Measurements from ENCODE around the gene CLMN.
"Not testable (repeated sequence)": the region's sequence is repeated elsewhere in the genome, so short reads cannot be mapped to it uniquely, and the experiment has no call there.

CLMN gene

GRCh38 chr14:95192311-95192710 lies 127.4 kb downstream of the CLMN start:
- no peak for DNase-seq (ENCODE audit: low spot score)

- DNase-seq (ENCODE audit: low spot score): no peak
Measured at GRCh38 chr14:95191445-95192199, 128.1 kb downstream of the CLMN start.

- no peak for DNase-seq (ENCODE audit: low spot score)
Measured at GRCh38 chr14:95190857-95191256, 128.9 kb downstream of the CLMN start.

- no peak for DNase-seq (ENCODE audit: low spot score)
Measured at GRCh38 chr14:95190346-95190840, 129.3 kb downstream of the CLMN start.

- DNase-seq (ENCODE audit: low spot score): no peak
Measured at GRCh38 chr14:95189367-95190132, 130.2 kb downstream of the CLMN start.

GRCh38 chr14:95188380-95188779 lies 131.3 kb downstream of the CLMN start:
- DNase-seq (ENCODE audit: low spot score): no peak

GRCh38 chr14:95185767-95186392 lies 133.8 kb downstream of the CLMN start:
- DNase-seq (ENCODE audit: low spot score): no peak

GRCh38 chr14:95185033-95185766 lies 134.5 kb downstream of the CLMN start:
- no peak for DNase-seq (ENCODE audit: low spot score)

GRCh38 chr14:95184413-95184790 lies 135.3 kb downstream of the CLMN start:
- DNase-seq (ENCODE audit: low spot score): no peak

- DNase-seq (ENCODE audit: low spot score): no peak
Measured at GRCh38 chr14:95183532-95184412, 135.9 kb downstream of the CLMN start.

- no peak for DNase-seq (ENCODE audit: low spot score)
Measured at GRCh38 chr14:95183082-95183481, 136.6 kb downstream of the CLMN start.

- no peak for DNase-seq (ENCODE audit: low spot score)
Measured at GRCh38 chr14:95182379-95182778, 137.3 kb downstream of the CLMN start.

GRCh38 chr14:95180966-95181741 lies 138.6 kb downstream of the CLMN start:
- no peak for DNase-seq (ENCODE audit: low spot score)

GRCh38 chr14:95175670-95176069 lies 144.0 kb downstream of the CLMN start:
- not testable (repeated sequence) for DNase-seq (ENCODE audit: low spot score)

GRCh38 chr14:95174184-95174792 lies 145.4 kb downstream of the CLMN start:
- DNase-seq (ENCODE audit: low spot score): no peak

- DNase-seq (ENCODE audit: low spot score): no peak
Measured at GRCh38 chr14:95173518-95173917, 146.2 kb downstream of the CLMN start.

GRCh38 chr14:95167177-95167576 lies 152.5 kb downstream of the CLMN start:
- no peak for DNase-seq (ENCODE audit: low spot score)

GRCh38 chr14:95165517-95165916 lies 154.2 kb downstream of the CLMN start:
- no peak for DNase-seq (ENCODE audit: low spot score)

GRCh38 chr14:95164506-95164905 lies 155.2 kb downstream of the CLMN start:
- no peak for DNase-seq (ENCODE audit: low spot score)

- no peak for DNase-seq (ENCODE audit: low spot score)
Measured at GRCh38 chr14:95163666-95164065, 156.0 kb downstream of the CLMN start.

Measured in SW480 (cell line).